Lung (tissue), 12 donors: Measurements from ENCODE around the gene TTLL3. TPM values are rescaled to one million over a fixed set of nuclear protein-coding genes. Genes with fewer than 3 reads are reported as not detected.

ENCODE experiments used
- ATAC-seq: fragments of 200-7000 bp; cut with Tn5 transposase; one replicate; pipeline ENCODE4 v1.9.1; 2020; ENCODE audit warnings: moderate number of reproducible peaks; ENCODE audit not compliant: insufficient read depth, low FRiP score
- DNase-seq, 3 donors: peaks; one replicate each; pipeline ENCODE4 v3.0.0-alpha.2; 2013 to 2017
- H3K27ac ChIP-seq, 2 donors: one replicate each; pipeline ENCODE4 v1.5.1; 2013; ENCODE audit warnings: mild to moderate bottlenecking in 2 of 2, moderate library complexity in 2 of 2, control low read depth in 1 of 2, inconsistent platforms in 1 of 2, low read depth in 1 of 2, low read length in 1 of 2
- H3K27me3 ChIP-seq, 3 donors: one replicate each; pipeline ENCODE4 v1.5.1; 2013; ENCODE audit warnings: low read length in 2 of 3; ENCODE audit not compliant: control insufficient read depth in 3 of 3, insufficient read depth in 3 of 3
- H3K36me3 ChIP-seq, 4 donors: one replicate each; pipeline ENCODE4 v1.5.1; 2013; ENCODE audit warnings: low read length in 4 of 4, mild to moderate bottlenecking in 1 of 4, moderate library complexity in 1 of 4; ENCODE audit not compliant: control insufficient read depth in 4 of 4, insufficient read depth in 4 of 4
- H3K4me1 ChIP-seq, 5 donors: one replicate each; pipeline ENCODE4 v1.5.1; 2013; ENCODE audit warnings: low read length in 5 of 5, mild to moderate bottlenecking in 2 of 5, moderate library complexity in 1 of 5; ENCODE audit not compliant: control insufficient read depth in 5 of 5, insufficient read depth in 5 of 5
- H3K4me3 ChIP-seq: one replicate; pipeline ENCODE4 v1.5.1; 2013; ENCODE audit warnings: mild to moderate bottlenecking, control low read depth, moderate library complexity
- H3K9ac ChIP-seq, 2 donors: one replicate each; pipeline ENCODE4 v1.5.1; 2013; ENCODE audit warnings: low read length in 2 of 2, control low read depth in 1 of 2; ENCODE audit not compliant: insufficient read depth in 1 of 2
- H3K9me3 ChIP-seq, 4 donors: one replicate each; pipeline ENCODE4 v1.5.1; 2013; ENCODE audit warnings: low read length in 3 of 4, mild to moderate bottlenecking in 1 of 4, moderate library complexity in 1 of 4; ENCODE audit not compliant: control insufficient read depth in 4 of 4, insufficient read depth in 3 of 4
- WGBS, 2 donors: extraction: QIAGEN DNeasy Blood & Tissue Kit; methylation state at CpG; one replicate each; pipeline ENCODE4 v1.1.7; 2013; 5-methylcytosine and 5-hydroxymethylcytosine counted together
- polyA plus RNA-seq, 2 donors: library from polyadenylated mRNA; stranded (reverse); fragments of 200-250 nt; gene quantifications; one replicate each; pipeline ENCODE4 v1.2.1, GENCODE V29; 2013
- total RNA-seq, 2 donors: library from RNA; depleted of rRNA in 1 of 2; stranded (reverse); fragments of >200 nt in 1 of 2; gene quantifications; one replicate each; pipeline ENCODE4 v1.2.1, GENCODE V29; 2014 to 2021
- TF ChIP-seq, protein P1 (sequence below): IDR thresholded peaks from 2 replicates; pipeline ENCODE4 v1.5.1; 2012; ENCODE audit warnings: mild to moderate bottlenecking; ENCODE audit errors: control extremely low read depth, extremely low read depth
- donor health status: control.
- donor health status: control.
- donor health status: Bipolar disorder and iron deficiency.
- donor health status: healthy.
- donor health status: DM: yes; HTN: yes; CAD: no.

Gene TTLL3
- total and polyA plus RNA-seq, 4 donors = 28.4 to 82.3 (median 37.5) TPM

DNA sequence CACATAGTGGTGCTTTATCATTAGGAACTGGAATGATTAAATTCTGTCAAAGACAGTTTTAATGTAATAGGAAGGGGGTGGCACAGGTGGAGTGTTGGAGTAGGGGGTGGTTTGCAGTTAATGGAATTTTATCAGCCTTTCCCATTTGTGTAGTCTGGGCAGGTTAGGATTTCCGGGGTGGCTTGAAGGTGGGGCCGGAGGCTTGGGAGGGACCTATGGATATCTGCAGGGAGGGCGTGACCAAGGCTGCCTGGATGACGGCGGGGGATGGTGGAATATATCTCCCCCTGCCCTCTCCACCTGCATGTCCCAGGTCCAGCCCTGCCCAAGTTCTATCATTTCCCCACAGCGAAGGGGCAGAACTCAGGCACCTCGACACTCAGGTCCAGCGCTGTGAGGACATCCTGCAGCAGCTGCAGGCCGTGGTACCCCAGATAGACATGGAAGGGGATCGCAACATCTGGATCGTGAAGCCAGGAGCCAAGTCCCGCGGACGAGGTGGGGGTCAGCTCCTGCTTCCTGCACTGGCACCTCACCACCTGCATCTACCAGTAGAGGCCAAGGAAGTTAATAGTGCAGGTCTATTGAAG lies 15.5 kb downstream of the TTLL3 start:
- TF ChIP-seq, protein P1, sequence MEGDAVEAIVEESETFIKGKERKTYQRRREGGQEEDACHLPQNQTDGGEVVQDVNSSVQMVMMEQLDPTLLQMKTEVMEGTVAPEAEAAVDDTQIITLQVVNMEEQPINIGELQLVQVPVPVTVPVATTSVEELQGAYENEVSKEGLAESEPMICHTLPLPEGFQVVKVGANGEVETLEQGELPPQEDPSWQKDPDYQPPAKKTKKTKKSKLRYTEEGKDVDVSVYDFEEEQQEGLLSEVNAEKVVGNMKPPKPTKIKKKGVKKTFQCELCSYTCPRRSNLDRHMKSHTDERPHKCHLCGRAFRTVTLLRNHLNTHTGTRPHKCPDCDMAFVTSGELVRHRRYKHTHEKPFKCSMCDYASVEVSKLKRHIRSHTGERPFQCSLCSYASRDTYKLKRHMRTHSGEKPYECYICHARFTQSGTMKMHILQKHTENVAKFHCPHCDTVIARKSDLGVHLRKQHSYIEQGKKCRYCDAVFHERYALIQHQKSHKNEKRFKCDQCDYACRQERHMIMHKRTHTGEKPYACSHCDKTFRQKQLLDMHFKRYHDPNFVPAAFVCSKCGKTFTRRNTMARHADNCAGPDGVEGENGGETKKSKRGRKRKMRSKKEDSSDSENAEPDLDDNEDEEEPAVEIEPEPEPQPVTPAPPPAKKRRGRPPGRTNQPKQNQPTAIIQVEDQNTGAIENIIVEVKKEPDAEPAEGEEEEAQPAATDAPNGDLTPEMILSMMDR = no peak
- no peaks in the 10 kb centered on the region for H3K4me1 ChIP-seq
- whole genome bisulfite sequencing, 2 donors = 77 to 86% methylated on average over 14 of the region's 14 CpGs
- peaks cover 3 to 15% (median 12%) of the 10 kb centered on the region in 4 donors for H3K36me3 ChIP-seq
- no peak overlapping the region for H3K9ac ChIP-seq
- no peaks in the 10 kb centered on the region for H3K27me3 ChIP-seq
- ATAC-seq (no peak), DNase-seq (peak in 1 of 3 donors; percentile 12)
- no peak overlapping the region for H3K27ac ChIP-seq
- no peak overlapping the region for H3K4me3 ChIP-seq
- no peaks in the 10 kb centered on the region for H3K9me3 ChIP-seq

DNA sequence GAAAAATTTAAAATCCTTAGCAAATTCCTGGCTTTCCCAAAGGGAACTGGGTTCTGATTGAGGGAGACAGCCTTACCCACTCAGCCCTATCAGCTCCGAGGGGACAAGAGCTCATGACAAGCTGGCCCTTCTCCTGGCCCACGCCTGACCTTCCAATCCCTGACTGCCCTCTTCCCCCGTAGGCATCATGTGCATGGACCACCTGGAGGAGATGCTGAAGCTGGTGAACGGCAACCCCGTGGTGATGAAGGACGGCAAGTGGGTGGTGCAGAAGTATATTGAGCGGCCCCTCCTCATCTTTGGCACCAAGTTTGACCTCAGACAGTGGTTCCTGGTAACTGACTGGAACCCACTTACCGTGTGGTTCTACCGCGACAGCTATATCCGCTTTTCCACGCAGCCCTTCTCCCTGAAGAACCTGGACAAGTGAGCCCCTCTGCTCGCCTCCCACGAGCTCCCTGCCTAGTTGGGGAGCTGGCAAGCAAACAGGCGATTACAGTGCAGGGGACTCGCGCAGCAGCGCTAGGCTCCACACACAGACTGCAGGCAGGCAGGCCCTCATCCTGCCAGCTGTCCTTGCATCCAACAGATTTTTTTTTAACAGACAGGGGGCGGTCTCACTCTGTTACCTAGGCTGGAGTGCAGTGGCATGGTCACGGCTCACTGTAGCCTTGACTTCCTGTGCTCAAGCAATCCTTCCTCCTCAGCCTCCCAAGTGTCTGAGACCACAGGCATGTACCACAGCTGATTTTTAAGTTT lies 16.9 kb downstream of the TTLL3 start:
- H3K27ac ChIP-seq = no peak overlapping the region
- no peak overlapping the region for H3K9ac ChIP-seq
- no peaks in the 10 kb centered on the region for H3K4me1 ChIP-seq
- no peaks in the 10 kb centered on the region for H3K27me3 ChIP-seq
- no peaks in the 10 kb centered on the region for H3K9me3 ChIP-seq
- 82 to 88% methylated on average over 20 of the region's 20 CpGs for WGBS, 2 donors
- no peak overlapping the region for H3K4me3 ChIP-seq
- ATAC-seq (no peak), DNase-seq (peak in 2 of 3 donors; percentile 6 to 14)
- TF ChIP-seq, protein P1 = peak; percentile 1
- peaks cover 3 to 15% (median 12%) of the 10 kb centered on the region in 4 donors for H3K36me3 ChIP-seq

DNA sequence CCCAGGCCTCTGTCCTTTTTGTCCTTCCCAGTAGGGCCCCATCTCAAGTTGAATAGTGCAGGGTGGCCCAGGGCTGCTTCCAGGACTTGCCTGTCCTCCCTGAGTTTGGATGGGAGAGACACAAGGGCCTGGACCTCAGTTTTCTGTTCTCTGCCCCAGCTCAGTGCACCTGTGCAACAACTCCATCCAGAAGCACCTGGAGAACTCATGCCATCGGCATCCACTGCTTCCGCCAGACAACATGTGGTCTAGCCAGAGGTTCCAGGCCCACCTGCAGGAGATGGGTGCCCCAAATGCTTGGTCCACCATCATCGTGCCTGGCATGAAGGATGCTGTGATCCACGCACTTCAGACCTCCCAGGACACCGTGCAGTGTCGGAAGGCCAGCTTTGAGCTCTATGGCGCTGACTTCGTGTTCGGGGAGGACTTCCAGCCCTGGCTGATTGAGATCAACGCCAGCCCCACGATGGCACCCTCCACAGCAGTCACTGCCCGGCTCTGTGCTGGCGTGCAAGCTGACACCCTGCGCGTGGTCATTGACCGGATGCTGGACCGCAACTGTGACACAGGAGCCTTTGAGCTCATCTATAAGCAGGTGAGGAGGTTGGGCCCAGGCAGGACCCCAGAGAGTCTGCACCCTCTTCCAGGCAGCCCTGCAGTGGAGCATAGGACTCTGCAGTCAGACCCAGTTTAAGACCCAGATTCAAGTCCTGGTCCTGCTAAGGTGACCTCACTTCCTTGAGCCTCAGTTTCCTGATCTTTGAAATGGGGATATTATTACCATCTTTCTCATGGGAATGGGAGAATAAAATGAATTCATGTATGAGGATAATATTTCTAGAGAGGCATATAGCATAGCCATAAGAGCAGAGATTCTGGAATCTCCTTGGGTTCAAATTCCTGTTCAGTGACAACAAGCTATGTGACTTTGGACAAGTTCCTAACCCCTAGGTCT lies 19.0 kb downstream of the TTLL3 start:
- H3K36me3 ChIP-seq = peaks cover 3 to 26% (median 23%) of the 10 kb centered on the region in 4 donors

More for the DNA sequence above, 19.0 kb downstream of the TTLL3 start:
- Histone ChIP-seq H3K27me3 (no peaks in the 10 kb centered on the region), H3K9ac (no peak overlapping the region), H3K4me1 (no peaks in the 10 kb centered on the region), H3K4me3 (no peak overlapping the region), H3K27ac (no peak overlapping the region), H3K9me3 (no peaks in the 10 kb centered on the region)
- ATAC-seq = no peak
- TF ChIP-seq, protein P1 = no peak
- 96 to 97% methylated on average over 17 of the region's 17 CpGs for WGBS, 2 donors
- no peak for DNase-seq
